Measurements from ENCODE around the gene ABTB1. TPM values are rescaled to one million over a fixed set of nuclear protein-coding genes. Genes with fewer than 3 reads are reported as not detected.

ABTB1 gene
- total RNA-seq, 1 experiment from 2014 or later, result 6.9 TPM

- H3K36me3 ChIP-seq (ENCODE audit: control insufficient read depth, insufficient read depth, low read length), result no peaks in the 10 kb centered on the region
- BruUV-seq (replicated peaks), result no TSS peak
- H3K9me3 ChIP-seq (ENCODE audit: control insufficient read depth, insufficient read depth, low read depth, low read length), result no peaks in the 10 kb centered on the region
- TF ChIP-seq TCF7L2 (IDR thresholded peaks at IDR 0.05; ENCODE audit: low read depth, low read length), result no peak
- TF ChIP-seq CTCF (IDR thresholded peaks at IDR 0.05), result no peak
- TF ChIP-seq SIN3A (IDR thresholded peaks at IDR 0.05; ENCODE audit: borderline replicate concordance, insufficient read depth, low read depth, low read length), result no peak
- TF ChIP-seq POLR2AphosphoS5 (IDR thresholded peaks at IDR 0.05; ENCODE audit: low read depth, low read length), result no peak
- TF ChIP-seq REST (IDR thresholded peaks at IDR 0.05; ENCODE audit: insufficient read depth in 1 of 2, low read depth in 2 of 2, low read length in 1 of 2), result no peak
- in situ Hi-C loops (cut with HindIII; ENCODE audit: low pct_unique_long_range_greater_than_20kb, low sequenced_read_pairs) (no loop called here), intact Hi-C loops (cut with micrococcal nuclease; ENCODE audit: unreplicated experiment) (loop anchor here (10.0 kb wide), 1 partner anchor 126 kb away; the partner anchor contains the start of gene MGLL)
- ChIA-PET POLR2A (no interaction called here), CTCF (interaction anchor here (0.5 kb wide), 1 partner anchor 421 kb away, joined by 3 read pairs; no protein-coding TSS in a partner anchor)
- H3K27ac ChIP-seq (ENCODE audit: low read length), result no peak overlapping the region
- H3K27me3 ChIP-seq (ENCODE audit: control insufficient read depth, insufficient read depth, low read length), result 0 out of 2 replicates have a peak, but pooled peaks cover 2% of the 10 kb centered on the region
- no peak overlapping the region for H3K4me3 ChIP-seq (ENCODE audit: low read depth in 2 of 2, low read length in 2 of 2)
- DNase-seq (ENCODE audit: low read depth, low spot score), result no peak
- no peak for ATAC-seq
- no peaks in the 10 kb centered on the region for H3K4me1 ChIP-seq (ENCODE audit: control insufficient read depth, insufficient read depth, low read length)
Measured at GRCh38 chr3:127698691-127699415, 26.1 kb downstream of the ABTB1 start.

- Histone ChIP-seq H3K27ac (ENCODE audit: low read length) (no peak overlapping the region), H3K9me3 (ENCODE audit: control insufficient read depth, insufficient read depth, low read depth, low read length) (no peaks in the 10 kb centered on the region), H3K36me3 (ENCODE audit: control insufficient read depth, insufficient read depth, low read length) (no peaks in the 10 kb centered on the region), H3K4me3 (ENCODE audit: low read depth in 2 of 2, low read length in 2 of 2) (no peak overlapping the region), H3K4me1 (ENCODE audit: control insufficient read depth, insufficient read depth, low read length) (no peaks in the 10 kb centered on the region), H3K27me3 (ENCODE audit: control insufficient read depth, insufficient read depth, low read length) (0 out of 2 replicates have a peak, but pooled peaks cover 2% of the 10 kb centered on the region)
- in situ Hi-C loops (cut with HindIII; ENCODE audit: low pct_unique_long_range_greater_than_20kb, low sequenced_read_pairs) (no loop called here), intact Hi-C loops (cut with micrococcal nuclease; ENCODE audit: unreplicated experiment) (loop anchor here (10.0 kb wide), 1 partner anchor 125 kb away; the partner anchor contains the start of gene MGLL)
- DNase-seq (ENCODE audit: low read depth, low spot score) (no peak), ATAC-seq (no peak)
- no TSS peak for BruUV-seq (replicated peaks)
- TF ChIP-seq TCF7L2 (IDR thresholded peaks at IDR 0.05; ENCODE audit: low read depth, low read length) (no peak), POLR2AphosphoS5 (IDR thresholded peaks at IDR 0.05; ENCODE audit: low read depth, low read length) (no peak), SIN3A (IDR thresholded peaks at IDR 0.05; ENCODE audit: borderline replicate concordance, insufficient read depth, low read depth, low read length) (no peak)
- POLR2A ChIA-PET, result no interaction called here
- CTCF ChIA-PET, result interaction anchor here (0.5 kb wide), 1 partner anchor 420 kb away, joined by 3 read pairs; no protein-coding TSS in a partner anchor
Measured at GRCh38 chr3:127699416-127700300, 26.9 kb downstream of the ABTB1 start.

Measured in Panc1 (cell line).